ENCODE results near the gene EXOC6. TPM values are rescaled to one million over a fixed set of nuclear protein-coding genes. Genes with fewer than 3 reads are reported as not detected.

The EXOC6 gene
- total RNA-seq, 1 experiment from 2014 or later: 19.2 TPM

GRCh38 chr10:92995509-92995908 lies 147.2 kb downstream of the EXOC6 start:
- Mint-ChIP-seq H3K9me3 (ENCODE audit: low read depth, unreplicated experiment) (no peaks in the 10 kb centered on the region), H3K4me3 (ENCODE audit: low read depth, unreplicated experiment) (no peak overlapping the region), H3K27ac (ENCODE audit: unreplicated experiment) (no peak overlapping the region), H3K4me1 (ENCODE audit: low read depth, unreplicated experiment) (no peaks in the 10 kb centered on the region), H3K27me3 (ENCODE audit: unreplicated experiment) (no peaks in the 10 kb centered on the region), H3K36me3 (ENCODE audit: insufficient read depth, unreplicated experiment) (no peaks in the 10 kb centered on the region)
- BruUV-seq (replicated peaks): no TSS peak
- intact Hi-C loops (cut with micrococcal nuclease; ENCODE audit: unreplicated experiment): no loop called here
- DNase-seq: no peak
- CTCF ChIA-PET: no interaction called here
- TF ChIP-seq, protein P1, sequence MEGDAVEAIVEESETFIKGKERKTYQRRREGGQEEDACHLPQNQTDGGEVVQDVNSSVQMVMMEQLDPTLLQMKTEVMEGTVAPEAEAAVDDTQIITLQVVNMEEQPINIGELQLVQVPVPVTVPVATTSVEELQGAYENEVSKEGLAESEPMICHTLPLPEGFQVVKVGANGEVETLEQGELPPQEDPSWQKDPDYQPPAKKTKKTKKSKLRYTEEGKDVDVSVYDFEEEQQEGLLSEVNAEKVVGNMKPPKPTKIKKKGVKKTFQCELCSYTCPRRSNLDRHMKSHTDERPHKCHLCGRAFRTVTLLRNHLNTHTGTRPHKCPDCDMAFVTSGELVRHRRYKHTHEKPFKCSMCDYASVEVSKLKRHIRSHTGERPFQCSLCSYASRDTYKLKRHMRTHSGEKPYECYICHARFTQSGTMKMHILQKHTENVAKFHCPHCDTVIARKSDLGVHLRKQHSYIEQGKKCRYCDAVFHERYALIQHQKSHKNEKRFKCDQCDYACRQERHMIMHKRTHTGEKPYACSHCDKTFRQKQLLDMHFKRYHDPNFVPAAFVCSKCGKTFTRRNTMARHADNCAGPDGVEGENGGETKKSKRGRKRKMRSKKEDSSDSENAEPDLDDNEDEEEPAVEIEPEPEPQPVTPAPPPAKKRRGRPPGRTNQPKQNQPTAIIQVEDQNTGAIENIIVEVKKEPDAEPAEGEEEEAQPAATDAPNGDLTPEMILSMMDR (IDR thresholded peaks at IDR 0.05; ENCODE audit: unreplicated experiment): no peak

DNA sequence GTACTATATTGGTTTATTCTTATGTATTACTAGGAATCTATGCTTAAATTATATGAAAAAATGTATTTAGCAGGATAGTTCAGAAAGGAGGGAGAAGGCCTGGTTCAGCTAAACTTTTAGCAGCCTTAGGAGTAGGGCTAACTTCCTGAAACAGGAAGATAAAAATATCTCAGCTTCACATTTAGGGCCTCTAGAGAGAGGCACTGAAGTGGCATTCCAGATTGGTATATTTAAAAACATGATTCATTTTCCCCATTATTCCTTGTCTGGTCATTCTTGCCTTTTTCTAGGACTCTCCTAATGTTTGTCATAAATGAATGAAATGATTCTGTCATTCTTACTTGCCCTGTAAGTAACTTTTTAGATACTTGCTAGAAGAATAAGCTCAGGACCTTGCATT lies 149.3 kb downstream of the EXOC6 start:
- H3K36me3 Mint-ChIP-seq (ENCODE audit: insufficient read depth, unreplicated experiment): no peaks in the 10 kb centered on the region
- no peaks in the 10 kb centered on the region for H3K27me3 Mint-ChIP-seq (ENCODE audit: unreplicated experiment)
- DNase-seq: no peak
- TF ChIP-seq, protein P1 (IDR thresholded peaks at IDR 0.05; ENCODE audit: unreplicated experiment): no peak
- intact Hi-C loops (cut with micrococcal nuclease; ENCODE audit: unreplicated experiment): no loop called here
- H3K4me1 Mint-ChIP-seq (ENCODE audit: low read depth, unreplicated experiment): no peaks in the 10 kb centered on the region
- CTCF ChIA-PET: no interaction called here
- BruUV-seq (replicated peaks): no TSS peak
- H3K27ac Mint-ChIP-seq (ENCODE audit: unreplicated experiment): no peak overlapping the region
- no peaks in the 10 kb centered on the region for H3K9me3 Mint-ChIP-seq (ENCODE audit: low read depth, unreplicated experiment)
- no peak overlapping the region for H3K4me3 Mint-ChIP-seq (ENCODE audit: low read depth, unreplicated experiment)

- CTCF ChIA-PET: interaction anchor here (0.7 kb wide), 1 partner anchor 409 kb away, joined by 3 read pairs; no protein-coding TSS in a partner anchor
- intact Hi-C loops (cut with micrococcal nuclease; ENCODE audit: unreplicated experiment): no loop called here
- Mint-ChIP-seq H3K27ac (ENCODE audit: unreplicated experiment) (no peak overlapping the region), H3K4me3 (ENCODE audit: low read depth, unreplicated experiment) (no peak overlapping the region), H3K4me1 (ENCODE audit: low read depth, unreplicated experiment) (no peaks in the 10 kb centered on the region), H3K27me3 (ENCODE audit: unreplicated experiment) (no peaks in the 10 kb centered on the region), H3K9me3 (ENCODE audit: low read depth, unreplicated experiment) (no peaks in the 10 kb centered on the region), H3K36me3 (ENCODE audit: insufficient read depth, unreplicated experiment) (no peaks in the 10 kb centered on the region)
- no peak for DNase-seq
- TF ChIP-seq, protein P1 (IDR thresholded peaks at IDR 0.05; ENCODE audit: unreplicated experiment): no peak
- no TSS peak for BruUV-seq (replicated peaks)
Measured at GRCh38 chr10:92999191-92999590, 150.9 kb downstream of the EXOC6 start.

- H3K27ac Mint-ChIP-seq (ENCODE audit: unreplicated experiment): no peak overlapping the region
- no peaks in the 10 kb centered on the region for H3K4me1 Mint-ChIP-seq (ENCODE audit: low read depth, unreplicated experiment)
- no TSS peak for BruUV-seq (replicated peaks)
- TF ChIP-seq, protein P1 (IDR thresholded peaks at IDR 0.05; ENCODE audit: unreplicated experiment): no peak
- no peak overlapping the region for H3K4me3 Mint-ChIP-seq (ENCODE audit: low read depth, unreplicated experiment)
- H3K36me3 Mint-ChIP-seq (ENCODE audit: insufficient read depth, unreplicated experiment): no peaks in the 10 kb centered on the region
- DNase-seq: peak; percentile 10
- CTCF ChIA-PET: no interaction called here
- no peaks in the 10 kb centered on the region for H3K9me3 Mint-ChIP-seq (ENCODE audit: low read depth, unreplicated experiment)
- no peaks in the 10 kb centered on the region for H3K27me3 Mint-ChIP-seq (ENCODE audit: unreplicated experiment)
- intact Hi-C loops (cut with micrococcal nuclease; ENCODE audit: unreplicated experiment): loop anchor here (2.0 kb wide), 1 partner anchor 32 kb away; no protein-coding TSS in a partner anchor
Measured at GRCh38 chr10:93006435-93007039, 158.2 kb downstream of the EXOC6 start.

All from Calu3 (cell line).